Measurements from ENCODE around the gene PTTG1IP2. TPM values are rescaled to one million over a fixed set of nuclear protein-coding genes. Genes with fewer than 3 reads are reported as not detected.

Gene PTTG1IP2
- total and polyA plus RNA-seq, 9 of the 15 experiments (the other 6 are each of a cell fraction or from before 2014, with no cell fraction given) = not detected

- H3K9me3 ChIP-seq (replicated peaks; ENCODE audit: control insufficient read depth, insufficient read depth, low read depth, low read length) = no peaks in the 10 kb centered on the region
- WGBS (ENCODE audit: insufficient coverage, low coverage, missing lambda C conversion rate) = 0% methylated on average over 4 of the region's 4 CpGs
- in situ Hi-C loops (cut with MboI) = no loop called here
These were observed 81.6 kb downstream of the PTTG1IP2 start for GRCh38 chr7:90551036-90551435.

More at GRCh38 chr7:90551036-90551435, 81.6 kb downstream of the PTTG1IP2 start:
- Histone ChIP-seq H3K4me1 (replicated peaks in 1 of 2; ENCODE audit: control insufficient read depth in 2 of 2, insufficient read depth in 2 of 2, low read length in 2 of 2) (no peaks in the 10 kb centered on the region), H3K4me2 (ENCODE audit: insufficient read depth, low read length) (no peak overlapping the region), H3K36me3 (ENCODE audit: control insufficient read depth, insufficient read depth, low read length) (no peaks in the 10 kb centered on the region), H3K9ac (ENCODE audit: insufficient read depth in 1 of 2, low read depth in 2 of 2, low read length in 2 of 2) (no peak overlapping the region), H2AFZ (ENCODE audit: low read depth, low read length) (no peak overlapping the region), H4K20me1 (replicated peaks; ENCODE audit: control insufficient read depth, insufficient read depth, low read length) (no peaks in the 10 kb centered on the region), H3K9me1 (ENCODE audit: control insufficient read depth, insufficient read depth, low read length) (no peaks in the 10 kb centered on the region), H3K4me3 (no peak overlapping the region), H3K27me3 (ENCODE audit: control insufficient read depth in 2 of 2, insufficient read depth in 2 of 2, low read length in 2 of 2) (no peaks in the 10 kb centered on the region), H3K79me2 (ENCODE audit: control insufficient read depth, insufficient read depth, low read length) (no peaks in the 10 kb centered on the region), H3K27ac (ENCODE audit: extremely low read depth, low read depth, low read length) (no peak overlapping the region)
- FAIRE-seq = no peak
- BruUV-seq (replicated peaks) = no TSS peak
- DNase-seq (ENCODE audit: extremely low read depth in 1 of 4, low spot score in 3 of 4) = no peak
- ChIA-PET POLR2A (interaction anchor here (0.8 kb wide), 1 partner anchor 32 kb away, joined by 5 read pairs; no protein-coding TSS in a partner anchor), CTCF (ENCODE audit: low intra/inter-chr PET ratio) (no interaction called here)
- intact Hi-C loops (cut with micrococcal nuclease) = loop anchor here (5.0 kb wide), 1 partner anchor 481 kb away; no protein-coding TSS in a partner anchor
- no peak for TF ChIP-seq ETV1 (tag; conservative IDR thresholded peaks at IDR 0.05; ENCODE audit: low read depth)
- no peak for TF ChIP-seq GTF2F1 (IDR thresholded peaks at IDR 0.05; ENCODE audit: low read depth, low read length)
- no peak for TF ChIP-seq SRSF1 (IDR thresholded peaks at IDR 0.05; ENCODE audit: low read depth, low read length)
- TF ChIP-seq MYBL2 (IDR thresholded peaks at IDR 0.05; ENCODE audit: low read depth) = no peak
- no peak for TF ChIP-seq MYBL2 (CRISPR knock-in tag; IDR thresholded peaks at IDR 0.05; ENCODE audit: borderline replicate concordance)
- TF ChIP-seq ZNF778 (CRISPR knock-in tag; IDR thresholded peaks at IDR 0.05) = no peak
- TF ChIP-seq HDAC6 (IDR thresholded peaks at IDR 0.05; ENCODE audit: low read depth, low read length) = no peak
- TF ChIP-seq ID3 (CRISPR knock-in tag; IDR thresholded peaks at IDR 0.05) = no peak
- no peak for TF ChIP-seq ID3 (tag; IDR thresholded peaks at IDR 0.05)
- TF ChIP-seq, protein P1, sequence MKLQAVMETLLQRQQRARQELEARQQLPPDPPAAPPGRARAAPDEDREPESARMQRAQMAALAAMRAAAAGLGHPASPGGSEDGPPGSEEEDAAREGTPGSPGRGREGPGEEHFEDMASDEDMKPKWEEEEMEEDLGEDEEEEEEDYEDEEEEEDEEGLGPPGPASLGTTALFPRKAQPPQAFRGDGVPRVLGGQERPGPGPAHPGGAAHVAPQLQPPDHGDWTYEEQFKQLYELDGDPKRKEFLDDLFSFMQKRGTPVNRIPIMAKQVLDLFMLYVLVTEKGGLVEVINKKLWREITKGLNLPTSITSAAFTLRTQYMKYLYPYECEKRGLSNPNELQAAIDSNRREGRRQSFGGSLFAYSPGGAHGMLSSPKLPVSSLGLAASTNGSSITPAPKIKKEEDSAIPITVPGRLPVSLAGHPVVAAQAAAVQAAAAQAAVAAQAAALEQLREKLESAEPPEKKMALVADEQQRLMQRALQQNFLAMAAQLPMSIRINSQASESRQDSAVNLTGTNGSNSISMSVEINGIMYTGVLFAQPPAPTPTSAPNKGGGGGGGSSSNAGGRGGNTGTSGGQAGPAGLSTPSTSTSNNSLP (IDR thresholded peaks at IDR 0.05; ENCODE audit: borderline replicate concordance, low read depth, low read length) = no peak
- TF ChIP-seq MAFF (IDR thresholded peaks at IDR 0.05; ENCODE audit: low read length) = no peak
- no peak for TF ChIP-seq ZNF24 (IDR thresholded peaks at IDR 0.05)
- no peak for TF ChIP-seq ZNF347 (CRISPR knock-in tag; IDR thresholded peaks at IDR 0.05; ENCODE audit: low read depth)
- TF ChIP-seq PML (IDR thresholded peaks at IDR 0.05; ENCODE audit: low read length) = no peak
- no peak for ATAC-seq
